Measurements from ENCODE around the gene CEP97.
"Not testable (repeated sequence)": the region's sequence is repeated elsewhere in the genome, so short reads cannot be mapped to it uniquely, and the experiment has no call there.

CEP97 gene

DNA sequence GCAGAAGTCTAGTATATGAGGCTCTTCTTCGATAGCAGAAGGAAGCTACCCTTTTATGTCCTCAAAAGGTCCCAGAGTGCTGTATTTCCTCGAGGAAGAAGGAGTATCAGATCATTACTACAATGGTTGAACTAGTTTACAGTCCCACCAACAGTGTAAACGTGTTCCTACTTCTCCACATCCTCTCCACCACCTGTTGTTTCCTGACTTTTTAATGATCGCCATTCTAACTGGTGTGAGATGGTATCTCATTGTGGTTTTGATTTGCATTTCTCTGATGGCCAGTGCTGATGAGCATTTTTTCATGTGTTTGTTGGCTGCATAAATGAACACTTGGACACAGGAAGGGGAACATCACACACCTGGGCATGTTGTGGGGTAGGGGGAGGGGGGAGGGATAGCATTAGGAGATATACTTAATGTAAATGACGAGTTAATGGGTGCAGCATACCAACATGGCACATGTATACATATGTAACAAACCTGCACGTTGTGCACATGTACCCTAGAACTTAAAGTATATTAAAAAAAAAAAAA, 53.4 kb downstream of the CEP97 start:
- not testable (repeated sequence) for DNase-seq (ENCODE audit: low read depth in 1 of 2, low spot score in 1 of 2)

DNA sequence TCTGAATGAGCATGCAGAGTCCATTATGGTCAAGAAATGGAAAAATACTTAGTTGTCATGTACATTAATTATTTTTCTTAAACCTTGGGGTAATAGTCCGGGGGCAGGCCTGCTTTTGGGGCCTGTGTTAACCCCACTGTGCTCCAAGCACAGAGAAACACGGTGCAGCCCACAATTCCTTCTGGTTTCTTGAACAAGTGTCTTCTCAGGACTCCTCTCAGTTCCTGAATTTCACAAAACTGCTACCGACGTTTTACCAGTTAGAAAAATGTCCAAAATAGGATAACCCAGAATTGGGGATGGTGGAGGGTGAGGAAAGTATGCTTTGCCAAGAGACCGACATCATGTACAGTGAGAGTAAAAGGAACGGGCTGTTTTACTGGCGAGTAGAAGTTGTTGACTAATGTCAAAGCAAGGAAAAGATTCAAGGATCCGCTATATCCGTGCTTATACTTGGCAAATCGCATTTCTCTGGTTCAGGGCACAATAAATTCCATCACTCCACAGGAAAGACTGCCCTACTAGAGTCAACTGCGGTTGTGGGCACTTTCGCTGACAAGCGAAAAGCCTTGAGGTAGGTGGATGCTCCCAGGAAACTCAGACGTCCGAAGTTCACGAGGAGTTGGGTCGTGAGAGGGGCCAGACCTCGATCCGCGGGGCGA, 54.1 kb downstream of the CEP97 start:
- DNase-seq (ENCODE audit: low read depth in 1 of 2, low spot score in 1 of 2), result no peak

DNA sequence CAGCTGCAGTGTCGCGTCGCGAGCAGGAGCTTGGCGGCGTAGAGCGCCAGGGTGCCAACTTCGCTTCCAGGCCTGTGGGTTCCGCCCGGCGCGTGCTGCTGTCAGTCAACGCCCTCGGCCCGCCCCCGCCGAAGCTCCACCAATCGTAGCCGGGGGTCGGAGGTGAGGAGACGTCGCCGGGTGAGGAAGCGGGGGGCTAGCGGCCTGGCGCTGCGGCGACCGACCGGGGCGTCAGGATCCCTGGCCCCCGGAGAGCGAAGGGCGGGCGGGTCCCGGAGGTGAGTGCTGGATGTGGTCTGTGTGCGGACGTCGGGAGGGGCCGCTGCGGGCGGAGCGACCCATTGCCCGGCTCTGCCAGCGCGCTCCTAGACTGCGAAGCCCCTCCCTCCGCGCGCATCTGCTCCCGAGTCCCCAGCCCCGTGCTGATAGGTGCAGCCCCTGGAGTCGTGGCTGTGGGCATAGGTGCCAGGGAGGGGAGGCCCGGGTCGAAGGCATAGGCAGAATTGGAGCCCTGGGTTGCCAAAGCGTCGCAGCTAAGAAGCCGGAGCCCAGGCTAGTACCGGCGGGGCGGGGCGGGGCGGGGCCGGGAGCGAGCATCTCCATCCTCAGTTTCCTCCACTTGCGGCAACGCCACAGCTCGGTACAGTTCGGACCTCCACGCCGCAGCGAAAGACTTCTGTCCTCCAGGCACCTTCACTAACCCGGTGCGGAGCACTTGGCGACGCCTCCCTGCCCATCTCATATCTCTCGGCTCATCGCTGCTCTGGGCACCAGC, 54.8 kb downstream of the CEP97 start, which contains the start of gene NXPE3:
TSS of gene NXPE3 (plus strand) at position 165 of the 775 bp plus-strand sequence. CDS start 6,386 bp downstream, outside the sequence.
- peak; percentile 89 for DNase-seq (ENCODE audit: low read depth in 1 of 2, low spot score in 1 of 2)

DNA sequence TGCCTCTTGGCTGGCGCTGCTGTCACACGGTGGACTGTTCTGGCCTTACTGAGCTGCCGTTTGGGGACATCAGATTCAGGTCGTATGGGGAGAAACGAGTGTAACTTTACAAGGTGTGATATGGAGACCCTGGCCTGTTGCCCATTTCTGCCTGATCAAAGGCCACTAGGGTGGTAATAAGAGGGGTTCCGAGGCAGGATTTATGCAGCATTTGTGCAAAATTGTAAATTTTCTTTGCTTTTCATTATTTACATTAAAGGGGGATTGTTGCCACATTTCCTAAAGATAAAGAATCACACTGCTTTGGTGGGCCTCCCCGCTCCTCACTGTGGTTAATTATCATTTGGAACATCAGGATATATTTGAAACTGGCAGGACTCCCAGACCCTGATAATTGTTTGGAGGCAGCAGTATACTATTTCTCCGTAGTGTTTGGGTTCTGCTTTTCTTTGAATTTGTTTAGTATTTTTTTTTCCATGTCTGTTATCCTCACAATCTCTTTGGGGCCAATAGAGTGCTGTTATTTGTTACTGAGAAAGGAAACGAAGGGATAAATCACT, 55.5 kb downstream of the CEP97 start:
- no peak for DNase-seq (ENCODE audit: low read depth in 1 of 2, low spot score in 1 of 2)

GRCh38 chr3:101780661-101781060, 56.2 kb downstream of the CEP97 start:
- no peak for DNase-seq (ENCODE audit: low read depth in 1 of 2, low spot score in 1 of 2)

DNA sequence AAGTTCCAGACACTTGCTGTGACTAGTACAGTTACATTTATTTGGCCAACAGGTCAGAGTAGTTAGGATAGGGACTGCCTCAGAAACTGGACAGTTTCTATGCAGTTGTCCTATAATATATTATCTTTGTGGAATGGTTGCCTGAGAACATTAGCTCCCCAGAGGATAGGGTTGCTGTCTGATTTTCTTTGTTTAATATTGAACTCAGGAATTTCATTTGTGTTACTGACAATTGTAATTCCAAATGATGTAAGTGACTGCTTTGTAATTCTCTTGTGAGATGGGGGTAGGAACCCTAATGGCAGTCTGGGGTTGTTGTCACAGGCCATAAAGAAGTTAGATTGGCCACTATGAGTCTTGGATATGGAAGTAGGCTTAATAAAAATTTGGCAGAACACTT, 56.8 kb downstream of the CEP97 start:
- DNase-seq (ENCODE audit: low read depth in 1 of 2, low spot score in 1 of 2), result no peak

DNA sequence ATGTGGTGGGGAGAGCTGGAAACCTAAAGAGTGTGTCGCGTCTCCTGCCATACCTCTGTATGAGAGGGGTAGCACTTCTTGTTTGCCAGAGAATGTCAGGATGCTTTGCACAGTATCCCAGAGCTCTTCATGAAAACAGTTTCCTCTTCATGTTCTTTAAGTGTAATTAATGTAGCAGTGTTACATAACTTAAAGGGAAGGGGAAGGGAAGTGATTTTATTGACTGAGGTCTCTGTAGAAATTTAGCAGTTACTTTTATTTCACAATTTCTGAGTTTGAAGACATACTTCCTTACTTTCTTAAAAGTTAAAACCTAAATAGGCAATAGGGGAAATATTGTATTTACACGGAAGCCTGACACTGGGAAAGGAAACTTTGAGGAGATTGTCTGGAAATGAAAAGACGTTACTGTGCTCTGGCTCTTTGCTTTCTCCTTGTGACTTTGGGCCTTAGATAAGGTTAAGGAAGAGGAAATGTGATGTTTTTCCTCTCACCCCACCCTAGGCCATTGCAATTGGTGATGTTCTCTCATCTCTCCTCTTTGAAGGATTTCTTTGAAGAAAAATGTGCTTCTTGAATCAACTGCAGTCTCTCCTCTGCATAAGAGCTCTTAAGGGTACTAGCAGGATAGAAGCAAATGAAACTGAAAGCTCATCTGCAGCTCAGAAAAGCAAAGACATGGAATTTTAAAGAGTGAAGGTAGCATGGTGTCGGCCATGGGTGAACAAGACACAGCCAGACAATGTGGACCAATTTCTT, 60.6 kb downstream of the CEP97 start:
- no peak for DNase-seq (ENCODE audit: low read depth in 1 of 2, low spot score in 1 of 2)

DNA sequence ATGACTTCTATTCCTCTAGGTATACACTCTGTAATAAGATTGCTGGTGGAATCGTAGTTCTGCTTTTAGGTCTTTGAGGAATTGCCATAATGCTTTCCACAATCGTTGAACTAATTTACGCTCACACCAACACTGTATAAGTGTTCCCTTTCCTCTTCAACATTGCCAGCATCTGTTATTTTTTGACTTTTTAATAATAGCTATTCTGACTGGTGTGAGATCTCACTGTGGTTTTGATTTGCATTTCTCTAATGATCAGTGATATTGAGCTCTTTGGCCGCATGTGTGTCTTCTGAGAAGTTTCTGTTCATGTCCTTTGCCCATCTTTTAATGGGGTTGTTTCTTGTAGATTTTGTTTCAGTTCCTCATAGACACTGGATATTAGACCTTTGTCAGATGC, 67.4 kb downstream of the CEP97 start:
- no peak for DNase-seq (ENCODE audit: low read depth in 1 of 2, low spot score in 1 of 2)

DNA sequence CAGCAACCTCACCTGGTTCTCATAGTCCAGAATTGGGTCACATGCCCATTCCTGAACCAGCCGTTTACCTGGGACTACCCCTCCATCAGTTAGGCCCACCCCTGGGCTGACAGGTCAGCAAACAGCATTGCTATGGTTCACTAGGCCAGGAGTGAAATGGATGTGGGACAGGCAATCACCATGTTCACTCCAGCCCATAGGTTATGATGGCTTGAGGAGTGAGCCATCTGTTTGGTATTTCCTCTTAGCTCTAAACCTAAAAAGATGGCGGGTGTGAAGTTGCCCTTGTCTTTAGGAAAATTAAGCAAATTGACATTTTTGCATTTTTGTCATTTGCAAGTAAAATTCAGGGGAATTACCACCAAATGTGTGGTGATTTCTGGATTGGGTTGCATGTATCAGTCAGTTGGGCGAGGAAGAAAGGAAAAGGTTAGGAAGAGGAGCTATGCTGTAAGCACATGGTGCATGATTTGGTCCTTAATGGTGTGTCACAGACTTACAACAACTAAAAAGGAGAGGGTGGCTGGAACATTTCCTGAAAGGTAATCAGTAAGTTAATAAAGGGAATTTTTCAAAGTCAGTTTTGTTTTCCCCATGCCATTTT, 71.8 kb downstream of the CEP97 start:
- DNase-seq (ENCODE audit: low read depth in 1 of 2, low spot score in 1 of 2), result no peak

DNA sequence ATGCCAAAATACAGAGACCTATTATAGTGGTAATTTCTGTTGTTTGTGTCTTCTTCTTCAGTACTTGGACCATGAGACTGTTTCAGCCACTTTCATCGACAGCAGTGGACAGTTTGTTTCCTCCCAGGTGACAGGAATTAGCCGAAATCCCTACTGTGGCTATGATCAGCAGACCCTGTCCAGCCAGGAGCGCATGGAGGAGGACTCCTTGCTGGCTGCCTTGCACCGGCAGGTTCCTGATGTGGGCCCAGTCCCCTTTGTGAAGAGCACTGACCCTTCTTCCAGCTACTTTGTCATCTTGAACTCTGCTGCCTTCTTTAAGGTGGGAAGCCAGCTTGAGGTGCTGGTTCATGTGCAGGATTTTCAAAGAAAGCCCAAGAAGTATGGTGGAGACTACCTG, 76.8 kb downstream of the CEP97 start:
- no peak for DNase-seq (ENCODE audit: low read depth in 1 of 2, low spot score in 1 of 2)

GRCh38 chr3:101802179-101802578, 77.8 kb downstream of the CEP97 start:
- DNase-seq (ENCODE audit: low read depth in 1 of 2, low spot score in 1 of 2), result no peak

GRCh38 chr3:101803173-101803782, 78.9 kb downstream of the CEP97 start:
- peak in 1 of 2 donors; percentile 17 for DNase-seq (ENCODE audit: low read depth in 1 of 2, low spot score in 1 of 2)

DNA sequence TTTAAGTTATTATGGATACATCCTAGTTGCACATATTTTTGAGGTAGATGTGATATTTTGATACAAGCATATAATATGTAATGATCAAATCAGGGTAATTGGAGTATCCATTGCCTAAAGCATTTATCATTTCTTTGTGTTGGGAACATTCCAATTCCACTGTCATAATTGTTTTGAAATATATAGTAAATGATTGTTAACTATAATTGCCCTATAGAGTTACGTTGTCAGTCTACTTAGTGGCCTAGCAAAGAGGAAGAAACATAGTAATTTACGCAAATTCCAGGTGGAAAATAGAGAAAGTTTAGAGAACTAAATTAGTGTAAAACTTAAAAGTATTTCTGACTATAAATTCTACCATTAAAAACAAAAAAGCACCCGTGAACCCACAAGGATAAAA, 79.5 kb downstream of the CEP97 start:
- no peak for DNase-seq (ENCODE audit: low read depth in 1 of 2, low spot score in 1 of 2)

DNA sequence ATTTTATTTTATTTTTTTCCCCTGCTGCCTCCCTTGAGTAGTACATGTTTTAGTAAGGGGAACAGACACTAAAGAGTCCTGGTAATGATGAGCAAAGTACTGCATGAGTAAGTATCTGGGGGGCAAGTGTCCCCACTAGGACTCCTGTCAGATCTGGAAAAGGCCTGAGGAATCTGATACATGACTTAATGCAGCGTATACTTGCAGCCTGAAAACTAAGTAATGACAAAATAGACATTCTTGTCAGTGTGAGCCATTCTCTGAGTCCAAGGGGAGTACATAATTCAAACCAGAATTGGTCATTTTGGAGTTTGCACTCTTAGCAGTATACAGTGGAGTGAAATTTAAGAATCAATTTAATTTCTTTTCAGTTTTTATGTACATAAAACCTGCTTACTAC, 82.1 kb downstream of the CEP97 start:
- DNase-seq (ENCODE audit: low read depth in 1 of 2, low spot score in 1 of 2), result no peak

GRCh38 chr3:101807888-101808287, 83.5 kb downstream of the CEP97 start:
- no peak for DNase-seq (ENCODE audit: low read depth in 1 of 2, low spot score in 1 of 2)

DNA sequence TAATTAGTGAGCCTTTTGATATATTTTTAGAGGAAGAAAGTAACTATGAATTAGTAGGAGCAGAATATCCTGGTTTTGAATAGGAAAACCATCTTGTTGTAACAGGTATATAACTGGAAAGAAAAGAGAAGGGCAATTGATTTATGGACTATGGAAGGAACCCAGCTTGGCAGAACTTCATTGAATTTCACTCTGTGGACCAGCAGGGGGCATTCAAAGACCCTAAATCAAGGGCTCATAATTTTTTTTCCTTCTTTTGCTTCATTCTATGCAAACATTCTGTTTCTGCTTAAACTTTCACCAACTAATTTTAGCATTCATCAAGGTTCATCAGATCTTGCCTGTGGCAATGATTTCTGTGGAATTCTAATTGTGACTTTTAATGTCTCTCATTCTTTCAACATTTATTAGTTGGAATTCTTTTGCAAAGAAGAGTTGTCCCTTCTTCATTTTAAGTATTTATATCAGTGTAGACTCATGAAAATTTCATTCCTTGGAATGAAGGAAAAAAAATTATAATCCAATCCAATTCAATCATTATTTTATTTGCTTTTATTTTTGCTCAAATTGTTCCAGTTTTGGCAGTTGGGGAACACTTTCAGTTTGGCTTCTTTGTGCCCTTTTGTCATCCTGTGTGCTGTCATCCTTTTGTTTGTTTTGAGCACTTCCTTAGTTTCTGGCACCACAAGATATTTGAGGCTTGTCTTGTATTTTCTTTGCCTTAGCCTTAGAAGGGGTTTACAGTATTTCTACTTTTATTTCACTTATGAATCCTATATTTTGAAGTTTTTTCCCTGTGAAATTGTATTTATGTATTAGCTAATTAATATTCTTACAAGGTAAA, 85.0 kb downstream of the CEP97 start:
- DNase-seq (ENCODE audit: low read depth in 1 of 2, low spot score in 1 of 2), result no peak

DNA sequence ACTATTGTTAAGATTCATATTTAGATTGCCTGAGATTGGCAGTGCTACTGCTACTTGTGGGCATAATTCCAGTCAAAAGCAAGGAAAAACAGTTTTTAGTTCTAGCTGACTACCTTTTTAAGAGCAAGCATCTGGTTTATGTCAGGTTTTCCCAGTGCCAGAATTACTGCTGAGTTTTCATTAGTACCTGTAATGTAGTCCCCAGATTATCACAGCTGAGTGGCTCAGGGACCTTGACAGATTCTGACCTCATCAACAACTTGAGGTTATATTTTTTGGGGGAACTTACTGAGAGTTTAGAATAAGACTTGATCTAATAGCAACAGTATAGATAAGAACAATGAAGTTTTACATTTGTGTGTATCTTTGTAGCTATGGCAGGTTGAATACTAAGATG, 85.6 kb downstream of the CEP97 start:
- no peak for DNase-seq (ENCODE audit: low read depth in 1 of 2, low spot score in 1 of 2)

GRCh38 chr3:101811875-101812274, 87.5 kb downstream of the CEP97 start:
- DNase-seq (ENCODE audit: low read depth in 1 of 2, low spot score in 1 of 2), result no peak

GRCh38 chr3:101812895-101813294, 88.5 kb downstream of the CEP97 start:
- no peak for DNase-seq (ENCODE audit: low read depth in 1 of 2, low spot score in 1 of 2)
